Measurements from ENCODE around the gene RAE1. TPM values are rescaled to one million over a fixed set of nuclear protein-coding genes. Genes with fewer than 3 reads are reported as not detected.
"Not testable (repeated sequence)": the region's sequence is repeated elsewhere in the genome, so short reads cannot be mapped to it uniquely, and the experiment has no call there.

The RAE1 gene
- total RNA-seq, 1 experiment from 2014 or later, result 183 TPM

DNA sequence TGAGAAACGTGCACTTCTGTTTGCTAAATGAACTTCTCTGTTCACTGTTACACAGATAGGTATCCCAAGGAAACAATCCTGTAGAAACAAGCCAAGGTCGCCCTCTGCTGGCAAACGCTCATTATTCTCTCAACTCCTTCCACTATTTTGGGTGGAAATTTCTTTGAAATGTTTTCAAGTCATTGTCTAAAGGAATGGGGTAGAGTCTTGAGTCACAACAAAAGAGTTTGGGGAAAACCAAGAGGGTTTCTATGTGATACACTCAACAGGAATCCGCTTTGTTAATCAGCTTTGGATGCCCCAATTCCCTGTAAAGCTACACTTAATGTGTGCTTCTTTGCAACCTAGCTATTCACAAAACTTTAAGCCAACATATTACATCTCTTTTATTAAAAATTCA, 4.6 kb upstream of the RAE1 start:
- H3K79me2 ChIP-seq (ENCODE audit: low read length), result peaks cover 5% of the 10 kb centered on the region
- peaks cover 11% of the 10 kb centered on the region for H3K4me1 ChIP-seq (ENCODE audit: insufficient read depth, low read length)
- no peak overlapping the region for H3K9ac ChIP-seq (ENCODE audit: low read length)
- TF ChIP-seq EZH2 (IDR thresholded peaks at IDR 0.05; ENCODE audit: low read length, unreplicated experiment), result no peak
- TF ChIP-seq, protein P1, sequence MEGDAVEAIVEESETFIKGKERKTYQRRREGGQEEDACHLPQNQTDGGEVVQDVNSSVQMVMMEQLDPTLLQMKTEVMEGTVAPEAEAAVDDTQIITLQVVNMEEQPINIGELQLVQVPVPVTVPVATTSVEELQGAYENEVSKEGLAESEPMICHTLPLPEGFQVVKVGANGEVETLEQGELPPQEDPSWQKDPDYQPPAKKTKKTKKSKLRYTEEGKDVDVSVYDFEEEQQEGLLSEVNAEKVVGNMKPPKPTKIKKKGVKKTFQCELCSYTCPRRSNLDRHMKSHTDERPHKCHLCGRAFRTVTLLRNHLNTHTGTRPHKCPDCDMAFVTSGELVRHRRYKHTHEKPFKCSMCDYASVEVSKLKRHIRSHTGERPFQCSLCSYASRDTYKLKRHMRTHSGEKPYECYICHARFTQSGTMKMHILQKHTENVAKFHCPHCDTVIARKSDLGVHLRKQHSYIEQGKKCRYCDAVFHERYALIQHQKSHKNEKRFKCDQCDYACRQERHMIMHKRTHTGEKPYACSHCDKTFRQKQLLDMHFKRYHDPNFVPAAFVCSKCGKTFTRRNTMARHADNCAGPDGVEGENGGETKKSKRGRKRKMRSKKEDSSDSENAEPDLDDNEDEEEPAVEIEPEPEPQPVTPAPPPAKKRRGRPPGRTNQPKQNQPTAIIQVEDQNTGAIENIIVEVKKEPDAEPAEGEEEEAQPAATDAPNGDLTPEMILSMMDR (conservative IDR thresholded peaks at IDR 0.05; ENCODE audit: low read depth, low read length), result peak; percentile 97
- intact Hi-C loops (cut with micrococcal nuclease), result loop anchor here (1.0 to 10.0 kb wide), 2 partner anchors 257 to 792 kb away; no protein-coding TSS in a partner anchor
- POLR2A ChIA-PET (ENCODE audit: unreplicated experiment), result interaction anchor here (0.5 kb wide), 1 partner anchor 17 kb away, joined by 7 read pairs; no protein-coding TSS in a partner anchor
- no peaks in the 10 kb centered on the region for H3F3A ChIP-seq (ENCODE audit: low read length, unreplicated experiment)
- H4K20me1 ChIP-seq (ENCODE audit: low read length), result no peaks in the 10 kb centered on the region
- H3K27ac ChIP-seq (ENCODE audit: low read length), result no peak overlapping the region
- ATAC-seq (peak; percentile 57), DNase-seq (peak; percentile 94)
- CTCF ChIA-PET, result interaction anchor here (1.4 to 1.5 kb wide), 2 partner anchors 102 to 257 kb away, joined by 4 to 7 read pairs; no protein-coding TSS in a partner anchor
- H3K9me2 ChIP-seq (replicated peaks; ENCODE audit: low read length), result no peaks in the 10 kb centered on the region
- no peaks in the 10 kb centered on the region for H3K36me3 ChIP-seq (ENCODE audit: low read depth, low read length)
- 0 out of 2 replicates have a peak, but pooled peaks cover under 1% of the 10 kb centered on the region for H3K27me3 ChIP-seq (ENCODE audit: low read length)
- H2AFZ ChIP-seq (ENCODE audit: low read length), result no peak overlapping the region
- no peak overlapping the region for H3K4me2 ChIP-seq (ENCODE audit: low read length)
- no TSS peak for BruUV-seq (replicated peaks)
- no peak overlapping the region for H3K4me3 ChIP-seq (ENCODE audit: low read length)
- no peaks in the 10 kb centered on the region for H3K9me3 ChIP-seq (ENCODE audit: low read length)

- Histone ChIP-seq H3K36me3 (ENCODE audit: low read depth, low read length) (peaks cover under 1% of the 10 kb centered on the region; the same call in 1 of the 2 replicates), H3F3A (ENCODE audit: low read length, unreplicated experiment) (no peaks in the 10 kb centered on the region), H3K4me2 (ENCODE audit: low read length) (no peak overlapping the region), H3K79me2 (ENCODE audit: low read length) (peaks cover 14% of the 10 kb centered on the region), H4K20me1 (ENCODE audit: low read length) (peaks cover 9% of the 10 kb centered on the region), H3K9me3 (ENCODE audit: low read length) (no peaks in the 10 kb centered on the region), H3K4me1 (ENCODE audit: insufficient read depth, low read length) (peaks cover 15% of the 10 kb centered on the region), H3K9me2 (replicated peaks; ENCODE audit: low read length) (no peaks in the 10 kb centered on the region), H2AFZ (ENCODE audit: low read length) (no peak overlapping the region), H3K27me3 (ENCODE audit: low read length) (no peaks in the 10 kb centered on the region), H3K27ac (ENCODE audit: low read length) (no peak overlapping the region), H3K9ac (ENCODE audit: low read length) (no peak overlapping the region), H3K4me3 (ENCODE audit: low read length) (no peak overlapping the region)
- ATAC-seq, result no peak
- ChIA-PET POLR2A (ENCODE audit: unreplicated experiment) (no interaction called here), CTCF (no interaction called here)
- intact Hi-C loops (cut with micrococcal nuclease), result loop anchor here (10.0 kb wide), 1 partner anchor 793 kb away; no protein-coding TSS in a partner anchor
- no peak for DNase-seq
- TF ChIP-seq, protein P1 (conservative IDR thresholded peaks at IDR 0.05; ENCODE audit: low read depth, low read length), result no peak
- TF ChIP-seq EZH2phosphoT487 (IDR thresholded peaks at IDR 0.05; ENCODE audit: borderline replicate concordance, low read length) (no peak), EZH2 (IDR thresholded peaks at IDR 0.05; ENCODE audit: low read length, unreplicated experiment) (no peak)
- BruUV-seq (replicated peaks), result no TSS peak
Measured at GRCh38 chr20:57347393-57347792, 3.7 kb upstream of the RAE1 start.

DNA sequence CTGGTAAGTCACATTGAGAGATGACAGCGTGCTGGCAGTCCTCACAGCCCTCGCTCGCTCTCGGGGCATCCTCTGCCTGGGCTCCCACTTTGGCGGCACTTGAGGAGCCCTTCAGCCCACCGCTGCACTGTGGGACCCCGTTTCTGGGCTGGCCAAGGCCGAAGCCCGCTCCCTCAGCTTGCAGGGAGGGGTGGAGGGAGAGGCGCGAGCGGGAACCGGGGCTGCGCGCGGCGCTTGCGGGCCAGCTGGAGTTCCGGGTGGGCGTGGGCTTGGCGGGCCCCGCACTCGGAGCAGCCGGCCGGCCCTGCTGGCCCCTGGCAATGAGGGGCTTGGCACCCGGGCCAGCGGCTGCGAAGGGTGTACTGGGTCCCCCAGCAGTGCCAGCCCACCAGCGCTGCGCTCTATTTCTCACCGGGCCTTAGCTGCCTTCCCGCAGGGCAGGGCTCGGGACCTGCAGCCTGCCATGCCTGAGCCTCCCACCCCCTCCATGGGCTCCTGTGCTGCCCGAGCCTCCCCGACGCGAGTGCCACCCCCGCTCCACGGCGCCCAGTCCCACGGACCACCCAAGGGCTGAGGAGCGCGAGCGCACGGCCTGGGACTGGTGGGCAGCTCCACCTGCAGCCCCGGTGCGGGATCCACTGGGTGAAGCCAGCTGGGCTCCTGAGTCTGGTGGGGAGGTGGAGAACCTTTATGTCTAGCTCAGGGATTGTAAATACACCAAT, 2.7 kb upstream of the RAE1 start:
- H3K27ac ChIP-seq (ENCODE audit: low read length); H2AFZ ChIP-seq (ENCODE audit: low read length); H3K27me3 ChIP-seq (ENCODE audit: low read length); POLR2A ChIA-PET (ENCODE audit: unreplicated experiment); H3K4me2 ChIP-seq (ENCODE audit: low read length); H3F3A ChIP-seq (ENCODE audit: low read length, unreplicated experiment); BruUV-seq (replicated peaks); H3K9ac ChIP-seq (ENCODE audit: low read length); CTCF ChIA-PET; H3K9me3 ChIP-seq (ENCODE audit: low read length); H3K36me3 ChIP-seq (ENCODE audit: low read depth, low read length); DNase-seq; H3K4me3 ChIP-seq (ENCODE audit: low read length); H3K9me2 ChIP-seq (replicated peaks; ENCODE audit: low read length); ATAC-seq: not testable (repeated sequence)
- Histone ChIP-seq H3K79me2 (ENCODE audit: low read length) (peaks cover 24% of the 10 kb centered on the region), H4K20me1 (ENCODE audit: low read length) (peaks cover 19% of the 10 kb centered on the region), H3K4me1 (ENCODE audit: insufficient read depth, low read length) (peaks cover 12% of the 10 kb centered on the region)
- intact Hi-C loops (cut with micrococcal nuclease), result loop anchor here (10.0 kb wide), 1 partner anchor 794 kb away; no protein-coding TSS in a partner anchor

DNA sequence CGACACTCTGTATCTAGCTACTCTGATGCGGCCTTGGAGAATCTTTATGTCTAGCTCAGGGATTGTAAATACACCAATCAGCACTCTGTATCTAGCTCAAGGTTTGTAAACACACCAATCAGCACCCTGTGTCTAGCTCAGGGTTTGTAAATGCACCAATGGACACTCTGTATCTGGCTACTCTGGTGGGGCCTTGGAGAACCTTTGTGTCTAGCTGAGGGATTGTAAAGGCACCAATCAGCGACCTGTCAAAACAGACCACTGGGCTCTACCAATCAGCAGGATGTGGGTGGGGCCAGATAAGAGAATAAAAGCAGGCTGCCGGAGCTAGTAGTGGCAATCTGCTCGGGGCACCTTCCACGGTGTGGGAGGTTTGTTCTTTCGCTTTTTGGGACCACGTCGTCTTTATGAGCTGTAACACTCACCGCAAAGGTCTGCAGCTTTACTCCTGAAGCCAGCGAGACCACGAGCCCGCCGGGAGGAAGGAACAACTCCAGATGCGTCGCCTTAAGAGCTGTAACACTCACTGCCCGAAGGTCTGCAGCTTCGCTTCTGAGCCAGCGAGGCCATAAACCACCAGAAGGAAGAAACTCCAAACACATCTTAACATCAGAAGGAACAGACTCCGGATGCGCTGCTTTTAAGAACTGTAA, 2.0 kb upstream of the RAE1 start:
- Histone ChIP-seq H3K4me1 (ENCODE audit: insufficient read depth, low read length) (peaks cover 11% of the 10 kb centered on the region), H3K36me3 (ENCODE audit: low read depth, low read length) (peaks cover 13% of the 10 kb centered on the region), H4K20me1 (ENCODE audit: low read length) (peaks cover 25% of the 10 kb centered on the region), H3K79me2 (ENCODE audit: low read length) (peaks cover 31% of the 10 kb centered on the region)
- H3K4me2 ChIP-seq (ENCODE audit: low read length); H3K4me3 ChIP-seq (ENCODE audit: low read length); POLR2A ChIA-PET (ENCODE audit: unreplicated experiment); H3K9ac ChIP-seq (ENCODE audit: low read length); H3K9me3 ChIP-seq (ENCODE audit: low read length); H2AFZ ChIP-seq (ENCODE audit: low read length); H3K27ac ChIP-seq (ENCODE audit: low read length); DNase-seq; H3K27me3 ChIP-seq (ENCODE audit: low read length); BruUV-seq (replicated peaks); H3K9me2 ChIP-seq (replicated peaks; ENCODE audit: low read length); ATAC-seq; H3F3A ChIP-seq (ENCODE audit: low read length, unreplicated experiment): not testable (repeated sequence)
- intact Hi-C loops (cut with micrococcal nuclease), result loop anchor here (10.0 kb wide), 1 partner anchor 794 kb away; no protein-coding TSS in a partner anchor
- CTCF ChIA-PET, result interaction anchor here (0.6 kb wide), 1 partner anchor 10 kb away, joined by 3 read pairs; no protein-coding TSS in a partner anchor

Measured in PC-3 (cell line).